HepG2 (cell line): ENCODE data around the gene C1orf159. TPM values are rescaled to one million over a fixed set of nuclear protein-coding genes. Genes with fewer than 3 reads are reported as not detected.

Source experiments
- ATF3 ChIP-seq: sonication (generic); formaldehyde crosslinking; IDR thresholded peaks from 2 replicates; pipeline ENCODE4 v1.4.0; 2020; ENCODE audit warnings: missing genetic modification reagents
- BORCS8-MEF2B ChIP-seq: sonication (generic); formaldehyde crosslinking; IDR thresholded peaks from 2 replicates; pipeline ENCODE4 v1.8.0; 2022; ENCODE audit warnings: mild to moderate bottlenecking, missing genetic modification reagents
- CEBPB ChIP-seq: IDR thresholded peaks from 2 replicates; pipeline ENCODE4 v1.6.1; 2011; ENCODE audit warnings: low read depth, low read length, improper control_type of control experiment, borderline replicate concordance
- ELF3 ChIP-seq: IDR thresholded peaks from 2 replicates; pipeline ENCODE4 v1.6.1; 2016; ENCODE audit warnings: missing genetic modification reagents, missing compliant biosample characterization
- FOSL1 ChIP-seq: sonication (generic); formaldehyde crosslinking; IDR thresholded peaks from 2 replicates; pipeline ENCODE4 v1.9.0; 2021; ENCODE audit warnings: missing genetic modification reagents, borderline replicate concordance
- FOXK1 ChIP-seq: sonication (generic); formaldehyde crosslinking; IDR thresholded peaks from 2 replicates; pipeline ENCODE4 v1.4.0; 2020; ENCODE audit warnings: low read depth, missing genetic modification reagents, borderline replicate concordance
- HOXA7 ChIP-seq: sonication (generic); formaldehyde crosslinking; IDR thresholded peaks from 2 replicates; pipeline ENCODE4 v1.8.1; 2022; ENCODE audit warnings: mild to moderate bottlenecking, missing genetic modification reagents, moderate library complexity
- MED1 ChIP-seq: sonication (generic); formaldehyde crosslinking; IDR thresholded peaks from 2 replicates; pipeline ENCODE4 v1.4.0; 2020; ENCODE audit warnings: missing genetic modification reagents
- MYNN ChIP-seq: sonication (generic); formaldehyde crosslinking; IDR thresholded peaks from 2 replicates; pipeline ENCODE4 v1.4.0; 2020; ENCODE audit warnings: mild to moderate bottlenecking, low read depth, missing genetic modification reagents
- PCBP1 ChIP-seq: fragments of 200-400 bp; formaldehyde crosslinking; IDR thresholded peaks from 2 replicates; pipeline ENCODE4 v1.6.1; 2017; ENCODE audit warnings: mild to moderate bottlenecking, low read depth, low read length, borderline replicate concordance
- PCBP2 ChIP-seq: fragments of 200-400 bp; formaldehyde crosslinking; optimal IDR thresholded peaks from 2 replicates; pipeline ENCODE3; 2018; ENCODE audit warnings: low read length, low read depth; ENCODE audit not compliant: poor library complexity, severe bottlenecking
- PPARG ChIP-seq: conservative IDR thresholded peaks from 2 replicates; pipeline ENCODE4 v1.6.1; 2016; ENCODE audit warnings: missing biosample characterization, missing genetic modification reagents
- SYNCRIP ChIP-seq: fragments of 200-400 bp; formaldehyde crosslinking; IDR thresholded peaks from 2 replicates; pipeline ENCODE4 v1.6.1; 2018; ENCODE audit warnings: mild to moderate bottlenecking, low read depth, low read length; ENCODE audit not compliant: insufficient read depth
- TCF12 ChIP-seq, 2 experiments: fragments of 450-650 bp in 1 of 2; sonication (generic) in 1 of 2; formaldehyde crosslinking in 1 of 2; IDR thresholded peaks; 2 replicates each; pipeline versions ENCODE4 v1.6.1 to v1.8.0; 2017 to 2022; ENCODE audit warnings: antibody characterized with exemption in 1 of 2, mild to moderate bottlenecking in 1 of 2, missing genetic modification reagents in 1 of 2, moderate library complexity in 1 of 2
- TCF7L2 ChIP-seq: IDR thresholded peaks from 2 replicates; pipeline ENCODE4 v1.6.1; 2011; ENCODE audit warnings: mild to moderate bottlenecking, low read depth, low read length, moderate library complexity
- ZBTB26 ChIP-seq: IDR thresholded peaks from 2 replicates; pipeline ENCODE4 v1.6.1; 2016; ENCODE audit warnings: missing compliant biosample characterization, missing genetic modification reagents, borderline replicate concordance
- ZBTB33 ChIP-seq: sonication (generic); formaldehyde crosslinking; IDR thresholded peaks from 2 replicates; pipeline ENCODE4 v1.4.0; 2020; ENCODE audit warnings: missing genetic modification reagents
- ZBTB44 ChIP-seq: sonication (generic); formaldehyde crosslinking; IDR thresholded peaks from 2 replicates; pipeline ENCODE4 v1.4.0; 2020; ENCODE audit warnings: missing genetic modification reagents
- ZFX ChIP-seq: sonication (generic); formaldehyde crosslinking; IDR thresholded peaks from 2 replicates; pipeline ENCODE4 v1.4.0; 2020; ENCODE audit warnings: mild to moderate bottlenecking, low read depth, missing genetic modification reagents, moderate library complexity
- ZIK1 ChIP-seq: sonication (generic); formaldehyde crosslinking; IDR thresholded peaks from 2 replicates; pipeline ENCODE4 v1.5.0; 2020; ENCODE audit warnings: mild to moderate bottlenecking, low read depth, missing genetic modification reagents, borderline replicate concordance
- ZNF12 ChIP-seq: sonication (generic); formaldehyde crosslinking; IDR thresholded peaks from 2 replicates; pipeline ENCODE4 v1.5.0; 2020; ENCODE audit warnings: missing genetic modification reagents
- ZNF468 ChIP-seq: sonication (generic); formaldehyde crosslinking; IDR thresholded peaks from 2 replicates; pipeline ENCODE4 v1.8.0; 2022; ENCODE audit warnings: mild to moderate bottlenecking, moderate library complexity, missing genetic modification reagents
- ZNF510 ChIP-seq: sonication (generic); formaldehyde crosslinking; IDR thresholded peaks from 2 replicates; pipeline ENCODE4 v1.4.0; 2020; ENCODE audit warnings: low read depth, mild to moderate bottlenecking, missing genetic modification reagents
- ZSCAN29 ChIP-seq: sonication (generic); formaldehyde crosslinking; conservative IDR thresholded peaks from 2 replicates; pipeline ENCODE4 v1.4.0; 2020; ENCODE audit warnings: mild to moderate bottlenecking, missing genetic modification reagents
- polyA plus RNA-seq, 8 experiments: library from polyadenylated mRNA; depleted of rRNA in 3 of 8; stranded (reverse) in 7 of 8; unstranded in 1 of 8; fragments of >200 nt; fragmentation: Illumina TruSeq in 4 of 8; extraction: Trizol in 4 of 8; gene quantifications; 2 replicates each; pipeline versions ENCODE4 v1.2.1 to v1.2.3, GENCODE V29; 2011 to 2016; ENCODE audit warnings: low read depth in 4 of 8, missing spikeins in 1 of 8, mixed read lengths in 1 of 8; ENCODE audit not compliant: insufficient read depth in 1 of 8
- total RNA-seq, 5 experiments: library from RNA; depleted of rRNA; stranded (reverse); fragments of >200 nt; fragmentation: Illumina TruSeq; extraction: Trizol; gene quantifications; 2 replicates each; pipeline ENCODE4 v1.2.3, GENCODE V29; 2016; ENCODE audit warnings: low read depth in 1 of 5

Gene C1orf159
- total and polyA plus RNA-seq, 2 of the 13 experiments (the other 11 are each of a cell fraction or from before 2014, with no cell fraction given), result 3.8 to 6.7 TPM

GRCh38 chr1:1122078-1122811 lies 6.4 kb upstream of the C1orf159 start (continued):
- TF ChIP-seq HOXA7 (no peak), ATF3 (CRISPR knock-in tag) (no peak), FOSL1 (CRISPR knock-in tag) (no peak), ZIK1 (CRISPR knock-in tag) (no peak), SYNCRIP (no peak), ZNF12 (CRISPR knock-in tag) (no peak), ZFX (CRISPR knock-in tag) (peak; percentile 60; the same call in 1 of the 2 replicates), MED1 (0 out of 2 replicates have a peak, but pooled peaks have one; percentile 22), TCF7L2 (no peak), BORCS8-MEF2B (CRISPR knock-in tag) (no peak; the same call in 1 of the 2 replicates), PCBP2 (no peak), ZSCAN29 (CRISPR knock-in tag) (no peak), ZNF468 (CRISPR knock-in tag) (no peak), TCF12 (IDR thresholded peaks at IDR 0.05) (no peak), TCF12 (CRISPR knock-in tag; IDR thresholded peaks at IDR 0.05) (no peak), FOXK1 (no peak), CEBPB (no peak), ZBTB44 (CRISPR knock-in tag) (no peak), ZNF510 (no peak), ELF3 (CRISPR knock-in tag) (no peak), MYNN (no peak), PPARG (no peak), ZBTB26 (CRISPR knock-in tag) (no peak), PCBP1 (0 out of 2 replicates have a peak, but pooled peaks have one; percentile 48), ZBTB33 (CRISPR knock-in tag) (peak; percentile 67; the same call in 1 of the 2 replicates)
